ENCODE measurements around the gene MDK.

MDK gene

DNA sequence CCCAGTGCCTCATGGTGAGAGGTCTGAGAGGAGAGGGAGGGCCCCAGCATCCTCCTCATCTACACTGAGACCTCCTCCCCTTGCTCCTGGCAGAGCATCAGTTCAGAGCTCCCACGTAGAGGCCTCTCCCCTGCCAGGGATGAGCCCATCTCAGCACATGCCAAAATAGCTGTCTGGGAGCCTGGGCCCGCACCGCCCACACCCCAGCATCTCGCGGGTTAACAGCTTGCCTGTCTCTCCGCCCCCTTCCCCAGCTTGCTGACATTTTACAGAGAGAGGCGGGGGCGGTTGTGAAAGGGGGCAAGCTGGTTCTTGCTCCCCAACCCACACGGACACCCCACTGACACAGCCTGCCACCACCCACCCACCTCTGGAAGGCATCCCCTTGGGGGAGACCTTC, 27.8 kb upstream of the MDK start:
- H3K4me3 ChIP-seq (ENCODE audit: low read depth, low read length): no peak overlapping the region
- TF ChIP-seq, protein P1, sequence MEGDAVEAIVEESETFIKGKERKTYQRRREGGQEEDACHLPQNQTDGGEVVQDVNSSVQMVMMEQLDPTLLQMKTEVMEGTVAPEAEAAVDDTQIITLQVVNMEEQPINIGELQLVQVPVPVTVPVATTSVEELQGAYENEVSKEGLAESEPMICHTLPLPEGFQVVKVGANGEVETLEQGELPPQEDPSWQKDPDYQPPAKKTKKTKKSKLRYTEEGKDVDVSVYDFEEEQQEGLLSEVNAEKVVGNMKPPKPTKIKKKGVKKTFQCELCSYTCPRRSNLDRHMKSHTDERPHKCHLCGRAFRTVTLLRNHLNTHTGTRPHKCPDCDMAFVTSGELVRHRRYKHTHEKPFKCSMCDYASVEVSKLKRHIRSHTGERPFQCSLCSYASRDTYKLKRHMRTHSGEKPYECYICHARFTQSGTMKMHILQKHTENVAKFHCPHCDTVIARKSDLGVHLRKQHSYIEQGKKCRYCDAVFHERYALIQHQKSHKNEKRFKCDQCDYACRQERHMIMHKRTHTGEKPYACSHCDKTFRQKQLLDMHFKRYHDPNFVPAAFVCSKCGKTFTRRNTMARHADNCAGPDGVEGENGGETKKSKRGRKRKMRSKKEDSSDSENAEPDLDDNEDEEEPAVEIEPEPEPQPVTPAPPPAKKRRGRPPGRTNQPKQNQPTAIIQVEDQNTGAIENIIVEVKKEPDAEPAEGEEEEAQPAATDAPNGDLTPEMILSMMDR (IDR thresholded peaks at IDR 0.05; ENCODE audit: low read depth, low read length, missing control alignments): no peak
- no peak for DNase-seq (ENCODE audit: low read depth)

DNA sequence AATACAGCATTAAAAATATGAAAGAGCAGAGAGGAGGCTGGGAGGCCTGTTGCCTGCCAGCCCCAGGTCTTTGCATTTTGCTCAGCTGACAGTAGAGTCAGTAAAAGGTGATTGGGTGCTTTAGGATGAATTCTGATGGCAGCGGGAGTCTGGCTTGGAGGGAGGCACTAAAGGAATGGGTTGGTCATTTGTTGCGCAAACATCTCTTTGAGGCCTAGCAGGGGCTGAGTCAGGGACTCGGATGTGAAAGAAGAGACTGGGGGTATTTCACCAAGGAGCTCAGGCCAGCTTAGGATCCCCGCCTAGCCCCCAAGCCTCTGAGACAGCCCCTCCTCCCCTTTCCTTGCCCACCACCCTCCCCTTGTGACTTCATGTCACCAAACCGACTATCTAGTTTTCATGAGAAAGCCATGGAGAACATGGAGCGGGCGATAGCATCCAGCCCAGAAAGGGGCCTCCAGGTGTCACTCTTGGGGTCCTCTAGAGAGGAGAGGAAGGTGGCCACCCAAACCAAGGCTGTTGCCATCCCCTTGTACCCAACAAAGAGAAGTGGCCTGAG, 24.5 kb upstream of the MDK start:
- no peak for DNase-seq (ENCODE audit: low read depth)
- TF ChIP-seq, protein P1 (IDR thresholded peaks at IDR 0.05; ENCODE audit: low read depth, low read length, missing control alignments): no peak
- H3K4me3 ChIP-seq (ENCODE audit: low read depth, low read length): no peak overlapping the region

DNA sequence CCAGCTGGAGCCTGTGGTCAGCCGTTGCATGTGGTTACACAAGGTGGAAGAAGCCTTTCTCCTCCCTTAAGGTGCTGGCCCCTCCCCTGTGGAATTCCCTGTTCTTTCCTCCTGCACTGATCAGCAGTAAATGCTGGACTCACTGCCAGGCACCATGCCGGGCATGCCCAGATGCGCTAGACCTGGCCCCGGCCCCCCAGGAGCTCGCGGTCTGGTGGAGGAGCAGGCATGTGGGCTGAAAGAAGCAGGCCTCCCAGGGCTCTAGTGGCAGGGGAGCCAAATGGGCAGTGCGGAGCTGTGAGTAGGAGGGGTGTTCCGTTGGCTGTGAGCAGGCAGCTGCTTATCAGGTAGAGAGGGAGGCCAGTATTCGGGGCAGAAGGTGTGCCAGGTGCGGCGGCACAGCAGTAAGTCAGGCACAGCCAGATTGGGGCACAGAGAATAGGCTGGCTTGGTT, 24.0 kb upstream of the MDK start:
- TF ChIP-seq, protein P1 (IDR thresholded peaks at IDR 0.05; ENCODE audit: low read depth, low read length, missing control alignments): no peak
- no peak overlapping the region for H3K4me3 ChIP-seq (ENCODE audit: low read depth, low read length)
- no peak for DNase-seq (ENCODE audit: low read depth)

DNA sequence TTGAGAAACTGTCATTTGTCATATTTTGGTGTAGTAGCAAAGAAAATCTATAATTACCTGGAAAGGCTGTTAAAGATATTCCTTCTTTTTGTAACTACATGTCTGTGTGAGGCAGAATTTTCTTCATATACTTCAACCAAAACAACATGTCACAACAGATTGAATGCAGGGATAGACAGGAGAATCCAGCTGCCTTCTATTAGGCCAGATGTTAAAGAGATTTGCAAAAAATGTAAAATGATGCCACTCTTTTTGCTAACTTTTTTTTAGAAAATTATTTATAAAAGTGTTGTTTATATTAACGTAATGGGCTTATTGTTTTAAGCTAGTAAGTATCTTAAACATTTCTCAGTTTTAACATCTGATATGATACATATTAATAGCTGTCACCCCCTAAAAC, 21.5 kb upstream of the MDK start:
- TF ChIP-seq, protein P1 (IDR thresholded peaks at IDR 0.05; ENCODE audit: low read depth, low read length, missing control alignments): no peak
- no peak for DNase-seq (ENCODE audit: low read depth)
- no peak overlapping the region for H3K4me3 ChIP-seq (ENCODE audit: low read depth, low read length)

DNA sequence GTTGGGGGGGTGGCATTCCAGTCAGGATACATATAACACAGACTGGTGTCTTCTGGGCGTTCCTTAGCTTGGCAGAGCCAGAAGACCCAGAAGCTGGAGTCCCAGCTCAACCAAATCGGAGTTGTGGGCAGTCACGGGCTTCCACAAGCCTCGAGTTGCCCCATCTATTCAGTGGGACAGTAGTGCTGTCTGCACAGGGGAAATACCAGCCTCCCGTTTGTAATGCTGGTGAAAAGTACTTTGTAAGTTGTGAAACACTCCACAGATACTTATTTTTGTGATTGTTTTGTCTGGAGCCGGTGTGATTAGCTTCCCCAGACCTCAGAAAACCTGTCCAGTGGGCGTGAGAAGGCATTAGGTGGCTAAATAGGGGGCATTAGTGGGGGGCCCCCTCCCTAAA, 20.6 kb upstream of the MDK start:
- peak overlapping the region; percentile 50 for H3K4me3 ChIP-seq (ENCODE audit: low read depth, low read length)
- DNase-seq (ENCODE audit: low read depth): no peak

DNA sequence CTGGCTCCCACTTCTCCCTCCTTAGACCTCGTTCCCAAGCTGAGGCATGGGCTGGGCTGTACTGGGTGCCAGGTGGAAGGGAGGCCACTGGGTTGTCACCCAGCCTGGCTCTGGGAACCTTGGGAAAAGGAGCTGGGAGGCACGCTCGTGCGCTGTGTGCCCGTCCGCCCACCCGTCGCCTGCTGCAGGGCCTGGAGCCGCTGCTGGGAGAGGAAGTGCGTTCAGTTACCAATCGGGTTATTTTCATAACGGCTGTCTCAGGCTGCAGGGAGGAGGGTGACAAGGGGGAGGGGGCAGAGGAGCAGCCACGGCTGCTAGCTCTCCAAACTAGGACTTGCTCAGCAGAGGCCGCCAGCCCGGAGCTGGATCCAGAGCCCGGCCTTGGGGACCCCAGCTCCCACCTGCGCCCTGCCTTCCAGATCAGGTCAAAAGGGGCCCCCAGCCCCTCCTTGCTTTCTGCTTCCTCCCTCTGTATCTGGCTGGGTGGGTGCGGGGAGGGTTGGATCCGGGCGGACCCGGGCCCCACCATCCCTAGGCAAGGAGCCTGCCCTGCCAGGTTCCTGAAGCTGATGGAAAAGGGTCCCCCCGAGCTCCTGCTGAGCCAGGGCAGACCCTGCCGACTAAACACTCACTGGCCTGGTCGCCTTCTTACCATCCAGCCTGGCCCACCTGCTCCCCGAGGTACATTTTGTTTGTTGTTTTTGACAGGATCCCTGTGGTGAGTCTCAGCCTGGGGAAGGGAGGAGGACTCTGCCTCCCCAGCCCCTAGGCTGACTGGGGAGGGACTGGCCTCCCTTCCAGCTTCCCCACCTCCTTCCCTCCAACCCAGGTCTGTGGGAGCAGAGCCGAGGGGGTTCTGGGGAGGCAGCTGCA, 19.9 kb upstream of the MDK start:
- peak overlapping the region; percentile 50 for H3K4me3 ChIP-seq (ENCODE audit: low read depth, low read length)
- peak; percentile 48 for DNase-seq (ENCODE audit: low read depth)
- TF ChIP-seq, protein P1 (IDR thresholded peaks at IDR 0.05; ENCODE audit: low read depth, low read length, missing control alignments): no peak

More for the DNA sequence above, 20.6 kb upstream of the MDK start:
- TF ChIP-seq, protein P1 (IDR thresholded peaks at IDR 0.05; ENCODE audit: low read depth, low read length, missing control alignments): no peak

Data from GM12864 (cell line).